Subcutaneous adipose tissue (tissue), 4 donors: ENCODE measurements around the gene PUS7. TPM values are rescaled to one million over a fixed set of nuclear protein-coding genes. Genes with fewer than 3 reads are reported as not detected.

Experiments
- total RNA-seq, 4 donors: library from RNA; depleted of rRNA; stranded (reverse); fragments of >200 nt; gene quantifications; one replicate each; pipeline ENCODE4 v1.1.0, GENCODE V29; 2016
- TF ChIP-seq, protein P1 (sequence below): fragments of 450-650 bp; IDR thresholded peaks from one replicate; pipeline ENCODE4 v1.5.1; 2016; ENCODE audit warnings: low read depth, mild to moderate bottlenecking, control low read depth, antibody characterized with exemption, moderate library complexity

The PUS7 gene
- total RNA-seq: 10 to 100 TPM in 1 of 4 donors, 1 to 10 TPM in 3; 6.6 to 21.7 (median 8.5) TPM

DNA sequence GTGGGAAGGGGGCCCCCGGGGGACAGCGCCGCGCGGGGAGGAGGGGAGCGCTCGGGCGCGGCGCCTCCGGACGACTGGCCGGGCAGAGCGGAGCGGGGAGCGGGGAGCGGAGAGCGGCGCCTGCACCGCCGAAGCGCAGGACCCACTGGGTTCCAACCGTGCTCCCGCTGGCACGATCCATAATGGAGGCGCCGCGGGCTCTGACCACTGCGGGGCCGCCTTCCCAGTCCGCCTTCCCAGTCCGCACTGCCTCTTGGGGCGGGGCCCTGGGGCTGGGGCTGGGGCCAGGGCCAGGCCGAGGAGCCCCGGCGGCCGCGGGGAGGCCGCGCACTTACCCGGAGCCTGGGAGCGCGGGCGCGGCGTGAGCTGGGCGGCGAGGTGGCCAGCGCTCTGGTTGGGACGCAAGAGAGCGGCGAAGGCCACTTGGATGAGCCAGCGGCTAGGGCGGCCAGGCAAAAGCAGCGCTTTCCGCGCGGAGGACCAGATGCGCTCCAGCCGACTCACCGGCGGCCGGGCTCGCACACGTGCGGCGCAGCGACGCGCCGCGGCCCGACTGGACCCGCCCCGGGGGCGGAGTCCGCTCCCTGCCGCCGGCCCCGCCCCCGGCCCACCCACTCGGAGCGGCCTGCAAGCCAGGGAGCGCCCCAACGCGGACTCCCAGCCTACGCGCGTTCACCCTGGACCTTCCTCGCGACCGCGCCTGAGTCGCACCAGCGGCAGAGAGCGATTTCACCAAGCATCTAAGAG, at the start of gene PUS7:
Gene PUS7 (minus strand): TSS at position 555 of the 747 bp plus-strand sequence. CDS start 13,759 bp downstream, outside the sequence.
- TF ChIP-seq, protein P1, sequence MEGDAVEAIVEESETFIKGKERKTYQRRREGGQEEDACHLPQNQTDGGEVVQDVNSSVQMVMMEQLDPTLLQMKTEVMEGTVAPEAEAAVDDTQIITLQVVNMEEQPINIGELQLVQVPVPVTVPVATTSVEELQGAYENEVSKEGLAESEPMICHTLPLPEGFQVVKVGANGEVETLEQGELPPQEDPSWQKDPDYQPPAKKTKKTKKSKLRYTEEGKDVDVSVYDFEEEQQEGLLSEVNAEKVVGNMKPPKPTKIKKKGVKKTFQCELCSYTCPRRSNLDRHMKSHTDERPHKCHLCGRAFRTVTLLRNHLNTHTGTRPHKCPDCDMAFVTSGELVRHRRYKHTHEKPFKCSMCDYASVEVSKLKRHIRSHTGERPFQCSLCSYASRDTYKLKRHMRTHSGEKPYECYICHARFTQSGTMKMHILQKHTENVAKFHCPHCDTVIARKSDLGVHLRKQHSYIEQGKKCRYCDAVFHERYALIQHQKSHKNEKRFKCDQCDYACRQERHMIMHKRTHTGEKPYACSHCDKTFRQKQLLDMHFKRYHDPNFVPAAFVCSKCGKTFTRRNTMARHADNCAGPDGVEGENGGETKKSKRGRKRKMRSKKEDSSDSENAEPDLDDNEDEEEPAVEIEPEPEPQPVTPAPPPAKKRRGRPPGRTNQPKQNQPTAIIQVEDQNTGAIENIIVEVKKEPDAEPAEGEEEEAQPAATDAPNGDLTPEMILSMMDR: no peak

GRCh38 chr7:105567821-105568220, 45.8 kb upstream of the PUS7 start:
- TF ChIP-seq, protein P1: no peak

- TF ChIP-seq, protein P1: no peak
These were observed 45.0 kb upstream of the PUS7 start for GRCh38 chr7:105567024-105567423.

- TF ChIP-seq, protein P1: no peak
These were observed 43.1 kb upstream of the PUS7 start for GRCh38 chr7:105565190-105565589.

DNA sequence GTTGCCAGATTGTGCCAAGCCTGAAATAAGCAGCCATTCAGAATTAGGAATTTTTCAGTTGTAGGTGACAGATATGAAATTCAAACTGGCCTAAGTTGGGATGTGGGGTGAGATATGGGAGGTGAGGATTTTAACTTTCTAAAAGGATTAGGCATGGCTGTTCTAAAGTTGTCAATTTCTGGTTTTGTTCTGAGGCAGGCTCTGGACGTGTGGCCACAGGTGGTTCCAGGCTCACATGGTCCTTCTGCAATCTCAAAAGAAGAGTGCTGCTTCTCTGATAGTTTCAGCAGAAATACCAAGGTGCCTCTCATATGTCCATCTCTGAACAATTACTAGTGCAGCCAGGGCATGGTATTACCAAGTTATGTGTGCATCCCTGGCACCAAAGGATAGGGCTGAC, 37.9 kb upstream of the PUS7 start:
- TF ChIP-seq, protein P1: no peak

- TF ChIP-seq, protein P1: no peak
These were observed 16.3 kb upstream of the PUS7 start for GRCh38 chr7:105538339-105538738.

DNA sequence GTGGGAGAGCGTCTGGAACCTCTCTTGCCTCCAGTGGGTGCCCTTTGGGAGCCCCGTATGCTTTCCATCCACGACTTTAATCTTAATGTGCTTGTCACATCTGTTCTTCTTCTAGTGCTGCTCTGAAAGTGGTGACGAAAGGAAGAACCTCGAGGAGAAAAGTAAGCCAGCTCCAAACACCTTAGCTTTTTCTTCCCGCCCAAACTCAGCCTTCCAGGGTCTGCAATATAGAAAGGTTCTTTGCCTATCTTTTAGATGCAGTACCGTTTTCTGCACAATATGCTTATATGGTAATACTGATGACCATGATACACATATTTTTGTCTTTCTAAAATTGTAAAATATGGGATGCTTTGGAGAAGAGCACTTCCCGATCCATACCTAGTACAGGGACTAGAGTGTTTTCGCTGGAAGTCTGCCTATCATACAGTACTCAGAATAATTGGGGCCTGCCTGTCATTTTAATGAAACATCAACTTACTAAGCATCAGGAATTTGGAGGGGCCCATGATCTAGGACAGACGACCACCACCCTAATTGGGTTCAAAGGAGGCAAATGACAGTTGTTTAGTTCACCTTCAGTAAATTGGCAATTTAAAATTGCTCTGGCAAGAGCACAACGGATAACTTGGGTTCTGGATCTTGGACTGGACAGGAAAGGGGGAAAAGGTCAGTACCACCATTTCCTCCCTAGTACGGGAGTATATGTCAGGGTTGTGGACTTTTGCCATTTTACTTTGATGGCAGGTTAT, 10.8 kb upstream of the PUS7 start:
- TF ChIP-seq, protein P1: no peak
